Stimulated activated naive CD4-positive, alpha-beta T cell (primary cell): Measurements from ENCODE around the gene CILP2.

Experiments used
- DNase-seq, 6 experiments: peaks; one replicate each; lab custom pipeline; 2025; lab: John Stamatoyannopoulos, UW

Gene CILP2

DNA sequence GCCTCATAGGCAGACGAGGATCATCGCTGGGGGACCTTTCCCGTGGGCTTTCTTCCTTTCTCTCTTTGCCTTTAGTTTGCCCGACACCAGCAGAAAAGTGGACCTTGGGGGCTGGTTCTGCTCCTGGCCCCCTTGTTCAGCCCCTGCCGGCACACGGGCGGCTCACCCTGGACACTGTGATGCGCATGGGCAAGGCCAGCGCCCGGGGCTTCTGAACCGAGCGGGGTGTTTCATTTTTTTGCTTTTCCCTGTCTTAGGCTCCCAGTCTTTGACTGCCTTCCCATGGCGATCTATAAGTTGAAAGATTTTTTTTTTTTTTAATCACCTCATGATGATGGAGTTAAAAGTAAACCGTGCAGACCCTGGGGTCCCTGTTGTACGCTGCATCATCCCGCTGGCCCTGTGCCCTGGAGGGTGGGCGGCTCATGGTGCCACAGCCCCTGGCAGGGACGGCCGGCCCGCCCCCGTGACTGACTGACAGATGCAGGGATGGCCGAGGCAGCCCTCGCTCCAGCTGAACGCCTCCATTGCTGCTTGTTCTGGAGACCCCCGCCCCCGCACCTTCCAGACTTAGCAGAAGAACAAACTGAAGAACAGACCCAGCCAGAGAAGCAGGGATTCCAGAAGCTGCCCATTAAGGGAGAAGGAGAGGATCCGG is 32.3 kb upstream of the CILP2 start:
- no peak for DNase-seq

DNA sequence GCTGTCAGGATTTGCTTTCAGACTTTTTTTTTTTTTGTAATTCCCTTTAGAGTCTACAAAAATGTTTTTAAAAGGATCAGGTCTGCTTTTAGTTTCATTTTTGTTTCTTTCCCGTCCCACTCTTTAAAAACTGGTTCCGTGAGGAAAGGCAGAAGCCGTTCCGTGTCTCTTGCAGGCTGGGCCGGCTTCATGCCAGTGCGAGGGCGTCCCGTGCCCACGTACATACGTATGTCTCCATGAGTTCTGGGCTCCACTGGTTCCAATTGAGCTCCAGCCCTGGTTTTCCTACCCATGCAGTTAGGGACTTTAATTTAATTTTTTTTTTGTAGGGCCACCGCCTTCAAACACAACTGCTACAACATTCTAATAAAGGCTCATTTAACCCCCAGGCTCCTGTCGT is 31.5 kb upstream of the CILP2 start:
- DNase-seq, result no peak

DNA sequence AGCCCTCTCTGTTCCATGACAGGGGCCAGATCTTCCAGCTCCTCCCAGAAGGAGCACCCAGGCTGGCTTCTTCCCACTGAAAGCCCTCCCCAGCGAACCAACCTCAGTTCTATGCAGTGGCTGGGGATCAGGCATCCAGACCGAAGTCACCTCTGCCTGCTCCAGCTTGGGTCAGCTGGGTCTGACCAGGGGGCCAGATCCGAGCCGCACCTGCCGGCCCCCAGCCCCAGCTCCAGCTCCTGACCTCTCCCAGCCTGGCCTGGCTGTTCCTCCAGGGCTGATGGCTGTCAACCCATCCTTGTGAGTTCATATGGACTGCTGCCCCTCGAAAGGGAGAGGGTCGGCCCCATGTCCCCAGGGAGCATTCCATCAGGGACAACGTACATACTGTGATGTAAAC is 30.7 kb upstream of the CILP2 start:
- DNase-seq, result no peak

DNA sequence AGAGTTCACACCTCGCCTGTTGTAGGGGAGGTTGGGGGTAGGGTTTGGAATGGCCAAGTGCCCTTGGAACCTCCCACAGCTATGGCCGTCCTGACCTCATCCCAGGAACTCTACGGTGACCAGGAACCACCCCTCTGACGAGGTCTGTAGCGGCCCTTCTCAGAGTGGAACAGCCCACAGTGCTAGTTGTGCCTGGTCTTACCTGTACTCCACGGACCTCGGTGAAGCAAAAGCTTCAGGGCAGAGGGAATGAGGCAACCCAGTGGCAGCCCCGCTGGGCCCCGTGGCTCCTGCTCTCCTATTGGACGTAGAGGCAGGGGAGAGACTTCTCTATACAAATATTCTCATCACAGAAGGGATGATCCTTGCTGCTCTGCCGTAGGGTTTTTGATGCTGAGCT is 29.8 kb upstream of the CILP2 start:
- DNase-seq, result no peak

DNA sequence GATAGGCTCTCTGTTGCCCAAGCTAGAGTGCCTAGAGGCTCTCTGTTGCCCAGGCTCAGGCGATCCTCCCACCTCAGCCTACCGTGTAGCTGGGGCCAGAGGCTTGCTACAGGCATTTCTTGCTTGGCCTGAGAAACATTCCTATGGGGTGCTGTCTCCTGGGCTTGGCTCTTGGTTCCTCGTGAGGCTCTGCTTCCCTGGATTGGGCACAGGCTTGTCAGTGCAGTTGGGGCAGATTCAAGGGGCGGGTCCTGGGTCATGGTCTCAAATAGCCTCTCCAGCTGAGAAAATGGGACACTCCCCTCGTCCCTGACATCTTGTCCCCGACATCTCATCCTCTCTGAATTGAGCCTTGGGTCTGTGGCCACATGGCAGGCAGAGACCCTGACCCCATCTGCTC is 27.6 kb upstream of the CILP2 start:
- no peak for DNase-seq

DNA sequence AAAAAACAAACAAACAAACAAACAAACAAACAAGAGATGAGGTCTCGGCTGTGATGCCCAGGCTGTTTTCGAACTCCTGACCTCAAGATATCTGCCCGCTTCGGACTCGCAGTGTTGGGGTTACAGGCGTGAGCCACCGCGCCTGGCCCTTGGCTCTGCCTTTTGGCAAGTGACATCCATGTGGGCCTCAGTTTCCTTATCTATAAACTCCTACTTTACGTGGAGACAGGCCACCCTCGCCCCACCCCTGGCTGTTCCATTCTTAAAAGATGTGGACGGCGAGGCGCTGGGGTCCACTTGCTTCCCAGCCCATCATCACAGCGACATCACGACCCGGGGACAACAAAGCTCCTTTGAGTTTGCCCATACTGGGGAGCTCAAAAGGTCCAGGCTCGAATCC is 24.4 kb upstream of the CILP2 start:
- DNase-seq, result no peak

DNA sequence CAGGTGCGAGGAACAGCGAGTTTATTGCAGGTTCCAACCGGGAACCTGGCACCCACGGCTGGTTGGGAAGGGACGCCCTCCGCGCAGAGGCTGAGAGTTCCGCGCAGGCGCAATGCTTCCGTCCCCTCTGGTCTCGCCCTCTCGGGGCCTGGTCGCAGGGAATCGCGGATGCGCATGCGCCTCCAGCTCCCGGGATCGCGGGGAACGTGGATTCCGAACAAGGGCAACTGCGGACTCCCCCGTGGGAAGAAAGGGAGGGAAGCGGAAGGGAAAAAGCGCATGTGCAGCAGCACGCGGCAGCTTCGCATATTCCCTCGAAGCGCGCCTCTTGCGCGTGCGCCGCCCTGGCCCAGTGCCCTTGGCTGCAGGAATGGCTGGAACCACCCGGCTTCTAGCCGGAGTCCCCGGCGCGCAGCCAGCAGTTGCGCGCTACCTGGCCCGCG is 23.8 kb upstream of the CILP2 start:
- peak in 1 of 6 experiments; percentile 25 for DNase-seq

DNA sequence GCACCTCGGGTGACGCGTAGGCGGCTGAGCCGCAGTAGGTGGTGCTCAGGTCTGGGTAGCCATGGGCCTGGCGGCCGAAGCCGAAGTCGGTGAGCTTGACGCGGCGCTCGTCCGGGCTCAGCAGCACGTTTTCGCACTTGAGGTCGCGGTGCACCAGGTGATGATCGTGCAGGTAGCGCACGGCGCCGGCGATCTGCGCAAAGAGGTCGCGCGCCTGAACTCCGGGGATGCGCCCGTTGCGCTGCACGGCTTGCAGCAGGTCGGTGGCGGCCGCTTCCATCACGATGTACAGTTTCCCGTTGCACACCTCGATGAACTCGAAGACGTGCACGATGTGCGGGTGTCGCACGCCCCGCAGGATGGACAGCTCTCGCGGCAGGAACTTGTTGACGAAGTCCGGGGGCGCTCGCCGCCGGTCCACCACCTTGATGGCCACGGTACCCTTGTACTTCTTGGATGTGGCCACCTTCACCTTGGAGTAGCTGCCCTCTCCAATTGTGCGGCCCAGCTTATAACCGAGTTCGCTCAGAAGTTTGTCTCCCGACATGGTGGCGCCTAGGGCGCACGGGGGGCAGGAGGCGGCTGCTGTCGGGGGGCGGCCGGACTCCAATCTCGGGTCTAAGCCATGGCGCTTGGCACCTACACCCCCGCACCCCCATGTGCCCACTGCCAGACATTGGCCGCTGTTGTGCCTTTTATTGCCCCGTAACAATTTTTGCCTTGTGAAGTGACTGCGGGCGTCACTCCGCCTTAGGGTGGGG is 23.0 kb upstream of the CILP2 start, which contains the start of gene TSSK6:
TSS of gene TSSK6 (minus strand) at position 668 of the 761 bp plus-strand sequence. CDS start at position 547, 121 bp downstream.
- no peak for DNase-seq

DNA sequence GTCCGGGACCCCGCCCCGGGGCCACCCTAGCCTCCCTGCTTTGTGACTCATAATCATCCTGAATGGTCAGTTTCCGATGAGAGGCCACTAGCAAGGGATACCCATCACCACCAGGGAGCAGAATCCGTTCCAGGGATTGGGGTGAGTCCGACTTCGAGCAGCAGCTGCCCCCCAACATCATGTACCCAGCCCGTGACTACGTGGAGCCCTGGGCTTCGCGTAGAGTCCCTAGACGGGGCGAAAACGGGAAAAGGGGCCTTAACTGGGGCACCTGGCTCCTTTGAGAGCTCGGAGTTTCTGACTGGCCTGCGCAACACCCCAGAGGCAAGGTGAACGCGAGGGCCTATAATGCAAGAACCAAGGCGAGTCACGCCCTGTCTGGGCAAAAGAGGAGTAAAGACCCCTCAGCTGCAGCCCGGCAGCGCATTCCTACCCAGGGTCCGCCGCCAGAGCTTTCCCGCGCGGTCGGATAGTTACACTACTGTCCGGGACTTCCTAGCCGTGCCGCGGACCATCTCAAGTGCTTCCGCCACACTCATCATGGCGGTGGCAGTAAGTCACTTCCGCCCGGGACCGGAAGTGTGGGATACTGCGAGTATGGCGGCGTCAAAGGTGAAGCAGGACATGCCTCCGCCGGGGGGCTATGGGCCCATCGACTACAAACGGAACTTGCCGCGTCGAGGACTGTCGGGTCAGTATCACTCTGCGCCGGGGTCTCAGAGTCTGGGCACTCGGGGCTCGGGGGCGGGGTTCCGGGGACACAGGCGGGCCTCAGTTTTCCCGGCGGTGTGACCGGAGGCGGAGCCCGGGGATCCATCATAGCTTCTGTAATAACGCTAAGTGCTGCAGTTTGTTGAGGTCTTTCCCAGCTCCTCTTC is 22.2 kb upstream of the CILP2 start, which contains the start of gene NDUFA13:
TSS of gene NDUFA13 (plus strand) at position 584 of the 878 bp plus-strand sequence. CDS start at position 598, 14 bp downstream.
- peak; percentile 82 to 96 (median 91) for DNase-seq

DNA sequence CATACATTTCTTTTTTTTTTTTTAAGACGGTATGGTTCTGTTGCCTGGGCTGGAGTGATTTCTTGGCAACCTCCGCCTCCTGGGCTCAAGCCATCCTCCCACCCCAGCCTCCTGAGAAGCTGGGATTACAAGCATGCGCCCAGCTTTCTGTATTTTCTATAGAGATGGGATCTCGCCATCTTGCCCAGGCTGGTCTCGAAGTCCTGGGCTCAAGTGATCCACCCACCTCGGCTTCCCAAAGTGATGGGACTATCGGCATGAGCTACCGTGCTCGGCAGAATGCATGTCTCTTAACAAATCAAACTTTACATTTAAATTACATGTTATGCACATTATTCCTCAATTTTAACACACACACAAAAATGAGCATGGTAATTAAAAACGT is 20.8 kb upstream of the CILP2 start:
- DNase-seq, result no peak

DNA sequence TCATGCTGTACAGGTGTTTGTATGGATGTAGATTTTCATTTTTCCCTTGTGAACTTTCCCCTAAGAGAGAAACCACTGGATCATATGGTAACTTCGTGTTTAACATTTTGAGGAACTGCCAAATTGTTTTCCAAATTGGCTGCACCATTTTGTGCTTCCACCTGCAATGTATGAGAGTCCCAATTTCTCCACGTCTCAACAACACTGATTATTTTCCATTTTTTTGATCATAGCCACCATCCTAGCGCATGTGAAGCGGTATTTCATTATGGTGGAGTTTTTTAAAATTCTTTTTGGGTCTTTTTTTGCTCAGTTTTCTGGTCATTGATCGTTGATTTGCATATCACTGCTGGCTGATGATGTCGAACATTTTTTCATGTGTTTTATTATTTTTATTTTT is 17.1 kb upstream of the CILP2 start:
- DNase-seq, result no peak

DNA sequence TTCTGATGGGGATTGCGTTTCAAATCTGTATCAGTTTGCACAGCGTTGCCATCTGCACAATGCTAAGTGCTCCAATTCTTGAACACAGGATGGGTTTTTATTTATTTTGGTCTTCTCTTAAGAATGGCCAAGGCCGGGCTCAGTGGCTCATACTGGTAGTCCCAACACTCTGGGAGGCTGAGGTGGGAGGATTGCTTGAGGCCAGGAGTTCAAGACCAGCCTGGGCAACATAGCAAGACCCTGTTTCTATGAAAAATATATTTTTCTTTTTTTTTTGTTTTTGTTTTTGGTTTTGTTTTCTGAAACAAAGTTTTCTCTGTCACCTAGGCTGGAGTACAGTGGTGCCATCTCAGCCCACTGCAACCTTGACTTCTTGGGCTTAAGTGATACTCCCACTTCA is 14.9 kb upstream of the CILP2 start:
- no peak for DNase-seq

DNA sequence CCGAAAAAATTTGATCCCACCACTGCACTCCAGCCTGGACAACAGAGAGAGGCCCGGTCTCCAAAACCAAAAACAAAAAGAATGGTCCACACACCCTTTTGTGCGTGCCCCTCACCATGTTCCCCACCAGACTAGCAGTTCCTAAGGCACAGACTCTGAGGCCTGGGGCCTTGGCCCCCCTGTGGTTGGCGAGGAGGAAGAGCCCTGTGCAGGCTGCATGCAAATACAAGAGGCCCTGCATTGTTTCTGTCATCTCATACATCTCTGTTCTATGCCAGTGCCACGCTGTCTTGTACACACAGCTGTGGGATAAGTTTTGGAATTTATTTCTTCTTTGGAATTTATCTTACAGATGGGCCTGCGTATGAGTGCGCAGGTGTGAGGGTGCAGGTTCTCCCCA is 14.0 kb upstream of the CILP2 start:
- no peak for DNase-seq

DNA sequence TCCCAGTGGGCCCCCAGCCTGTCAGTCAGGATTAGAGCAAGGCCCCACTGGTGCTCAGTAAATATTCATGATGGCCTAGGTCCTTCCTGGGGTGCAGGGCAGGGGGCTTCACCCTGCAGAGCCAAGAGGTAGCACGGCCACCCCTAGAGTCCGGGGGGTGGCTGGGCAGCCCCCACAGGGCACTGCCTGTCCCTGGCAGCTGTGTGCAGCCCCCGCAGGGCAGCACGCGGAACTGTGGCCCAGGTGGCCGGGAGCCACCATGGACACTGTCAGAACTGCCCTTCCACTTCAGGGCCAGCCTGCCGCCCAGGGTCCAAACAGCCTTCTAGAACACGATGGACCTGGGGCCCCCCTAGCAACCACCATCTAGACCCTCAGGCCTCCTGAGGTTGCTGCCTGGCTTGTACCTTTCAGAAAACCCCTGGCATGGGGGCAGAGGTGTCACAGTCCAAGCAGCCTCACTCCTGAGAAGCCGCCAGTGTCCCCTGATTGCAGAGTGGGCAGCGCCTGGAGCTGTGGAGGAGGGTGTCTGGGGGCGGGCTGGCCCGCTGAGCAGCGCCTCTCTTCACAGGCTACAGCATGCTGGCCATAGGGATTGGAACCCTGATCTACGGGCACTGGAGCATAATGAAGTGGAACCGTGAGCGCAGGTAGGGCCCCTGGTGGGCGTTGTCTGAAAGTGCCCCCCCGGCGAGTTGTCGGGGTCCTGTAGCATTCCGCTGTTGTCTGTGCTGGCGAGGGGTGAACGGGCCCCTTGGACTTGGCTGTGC is 12.3 kb upstream of the CILP2 start:
- DNase-seq, result no peak

DNA sequence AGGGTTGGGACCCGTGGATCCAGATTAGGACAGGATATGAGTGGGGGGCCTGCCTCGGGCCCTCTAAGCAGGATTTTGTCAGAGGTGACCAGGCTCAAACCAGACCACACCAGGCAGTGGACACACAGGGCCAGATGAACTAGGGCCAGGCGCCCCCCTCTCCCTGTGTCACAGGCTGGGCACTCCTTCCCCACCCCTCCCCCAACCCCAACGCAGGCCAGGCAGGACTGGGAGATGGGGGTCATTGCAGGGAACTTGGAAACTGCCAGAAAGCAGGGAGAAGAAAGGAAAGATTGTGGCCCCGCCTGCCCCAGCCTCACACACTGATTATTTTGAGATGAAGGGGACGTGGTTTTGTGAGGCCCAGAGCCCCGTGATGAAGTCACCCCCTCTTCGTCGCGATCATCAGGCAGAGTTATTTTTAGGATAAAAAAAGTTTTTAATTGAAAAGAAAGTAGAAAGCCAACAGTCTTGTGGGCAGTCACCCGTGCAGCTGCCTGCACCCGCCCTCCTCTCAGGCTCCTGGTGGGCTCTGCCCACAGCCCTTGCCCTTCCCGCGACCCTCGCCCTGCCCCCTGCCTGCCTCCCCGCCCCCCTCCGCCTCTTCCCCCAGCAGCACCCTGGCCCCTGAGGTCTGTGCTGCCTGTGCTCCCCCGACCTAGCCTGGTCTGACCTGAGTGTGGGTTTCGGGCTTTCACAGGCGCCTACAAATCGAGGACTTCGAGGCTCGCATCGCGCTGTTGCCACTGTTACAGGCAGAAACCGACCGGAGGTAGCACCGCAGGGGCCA is 11.3 kb upstream of the CILP2 start:
- no peak for DNase-seq

DNA sequence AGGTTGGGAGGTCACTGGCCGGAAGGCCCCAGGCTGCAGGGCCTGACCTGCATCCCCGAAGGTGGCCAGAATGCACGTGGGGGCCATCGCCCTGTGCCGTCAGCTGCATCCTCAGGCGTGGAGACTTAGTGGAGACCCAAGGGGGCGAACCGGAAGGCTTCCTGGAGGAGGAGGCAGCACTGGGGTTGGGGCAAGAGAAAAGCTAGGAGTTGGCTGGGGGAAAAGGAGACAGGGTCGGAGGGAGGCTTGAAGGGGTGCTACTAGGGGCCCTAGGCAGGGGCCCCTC is 10.8 kb upstream of the CILP2 start:
- DNase-seq, result no peak

DNA sequence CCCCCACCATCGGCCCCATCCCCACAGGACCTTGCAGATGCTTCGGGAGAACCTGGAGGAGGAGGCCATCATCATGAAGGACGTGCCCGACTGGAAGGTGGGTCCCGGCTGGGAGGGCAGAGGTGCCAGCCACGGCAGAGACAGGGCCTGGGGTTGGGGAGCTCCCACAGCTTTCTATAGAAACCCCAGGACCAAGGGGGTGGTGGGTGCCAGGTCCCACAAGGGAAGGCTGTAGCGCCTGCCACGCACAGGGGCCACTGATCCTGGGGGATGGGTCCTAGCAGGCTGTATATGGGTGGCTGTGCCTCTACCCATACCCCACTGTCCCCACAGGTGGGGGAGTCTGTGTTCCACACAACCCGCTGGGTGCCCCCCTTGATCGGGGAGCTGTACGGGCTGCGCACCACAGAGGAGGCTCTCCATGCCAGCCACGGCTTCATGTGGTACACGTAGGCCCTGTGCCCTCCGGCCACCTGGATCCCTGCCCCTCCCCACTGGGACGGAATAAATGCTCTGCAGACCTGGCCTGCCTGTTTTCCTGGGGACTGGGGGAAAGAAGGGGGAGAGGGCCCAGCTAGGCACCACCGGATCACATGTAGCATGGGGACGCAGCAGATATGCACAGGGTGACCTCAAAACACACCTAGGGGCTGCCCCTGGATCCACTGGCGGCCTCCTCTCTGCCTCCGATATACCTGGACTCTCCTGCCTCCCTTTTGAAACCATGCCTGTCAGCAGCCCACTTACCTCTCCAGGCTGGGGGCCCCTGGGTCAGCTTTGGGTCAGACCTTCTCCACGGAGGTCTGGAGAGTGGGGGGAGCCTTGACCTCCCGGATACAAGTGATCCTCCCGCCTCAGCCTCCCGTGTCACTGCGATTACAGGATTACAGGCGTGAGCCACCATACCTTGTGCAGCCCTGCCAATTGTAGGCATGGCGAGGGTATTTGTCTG is 10.1 kb upstream of the CILP2 start:
- DNase-seq, result no peak

DNA sequence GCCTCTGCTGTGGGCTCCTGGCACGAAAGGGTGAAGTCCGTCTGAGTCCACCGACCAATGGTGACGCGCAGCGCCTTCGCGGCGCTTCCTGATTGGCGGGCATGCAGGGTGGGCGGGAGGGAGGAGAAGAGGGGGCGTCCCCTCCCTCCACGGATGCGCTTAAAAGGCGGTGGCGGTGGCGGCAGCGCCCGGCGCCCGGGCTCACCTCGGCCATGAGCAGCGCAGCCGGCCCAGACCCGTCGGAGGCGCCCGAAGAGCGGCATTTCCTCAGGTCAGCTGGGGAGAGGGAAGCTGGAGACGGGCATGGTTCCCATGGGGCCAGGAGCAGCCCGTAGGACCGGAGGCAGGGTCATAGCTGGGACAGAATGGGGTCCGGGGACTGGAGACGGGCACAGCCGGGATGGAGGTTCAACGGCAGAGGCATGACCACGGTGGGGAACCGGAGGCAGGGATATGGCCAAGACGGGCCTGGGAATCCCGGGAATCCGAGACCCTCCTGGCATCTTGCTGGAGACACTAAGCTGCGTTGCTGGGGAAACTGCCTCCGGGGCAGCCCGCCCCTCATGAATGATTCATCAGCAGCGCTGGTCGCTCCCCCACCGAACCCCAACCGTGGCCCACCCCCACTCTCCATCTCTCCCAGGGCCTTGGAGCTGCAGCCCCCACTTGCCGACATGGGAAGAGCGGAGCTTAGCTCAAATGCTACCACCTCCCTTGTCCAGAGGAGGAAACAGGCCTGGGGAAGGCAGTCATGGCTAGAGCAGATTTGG is 9.2 kb upstream of the CILP2 start, which contains the start of gene YJEFN3:
TSS of gene YJEFN3 (plus strand) at position 191 of the 770 bp plus-strand sequence. CDS start at position 213, 22 bp downstream.
- no peak for DNase-seq
